ENCODE measurements around the gene C2CD2. TPM values are rescaled to one million over a fixed set of nuclear protein-coding genes. Genes with fewer than 3 reads are reported as not detected.
"Not testable (repeated sequence)": the region's sequence is repeated elsewhere in the genome, so short reads cannot be mapped to it uniquely, and the experiment has no call there.

C2CD2 gene
- total RNA-seq, 2 donors from 2014 or later: 27.3 to 30.5 TPM

- DNase-seq (ENCODE audit: low spot score): no peak
- no peaks in the 10 kb centered on the region for H3K4me1 ChIP-seq (replicated peaks)
- no peaks in the 10 kb centered on the region for H3K9me3 ChIP-seq
- 93% methylated on average over 4 of the region's 4 CpGs for WGBS
- no peak overlapping the region for H3K27ac ChIP-seq
- H3K4me3 ChIP-seq: no peak overlapping the region
- intact Hi-C loops (cut with DNase I): no loop called here
- no peaks in the 10 kb centered on the region for H3K27me3 ChIP-seq (replicated peaks; ENCODE audit: insufficient read depth)
- TF ChIP-seq CTCF (IDR thresholded peaks at IDR 0.05) (no peak), POLR2A (IDR thresholded peaks at IDR 0.05) (no peak), POLR2AphosphoS5 (IDR thresholded peaks at IDR 0.05) (no peak)
- H3K36me3 ChIP-seq: no peaks in the 10 kb centered on the region
These were observed 47.1 kb upstream of the C2CD2 start for GRCh38 chr21:42000908-42001307.

GRCh38 chr21:41997657-41998056 is 43.8 kb upstream of the C2CD2 start:
- intact Hi-C loops (cut with DNase I): no loop called here
- no peaks in the 10 kb centered on the region for H3K27me3 ChIP-seq (replicated peaks; ENCODE audit: insufficient read depth)
- H3K4me1 ChIP-seq (replicated peaks): no peaks in the 10 kb centered on the region
- no peak overlapping the region for H3K4me3 ChIP-seq
- 95% methylated on average over 1 of the region's 1 CpG for WGBS
- H3K27ac ChIP-seq: no peak overlapping the region
- H3K36me3 ChIP-seq: no peaks in the 10 kb centered on the region
- no peaks in the 10 kb centered on the region for H3K9me3 ChIP-seq
- no peak for DNase-seq (ENCODE audit: low spot score)
- TF ChIP-seq POLR2AphosphoS5 (IDR thresholded peaks at IDR 0.05) (no peak), CTCF (IDR thresholded peaks at IDR 0.05) (no peak), POLR2A (IDR thresholded peaks at IDR 0.05) (no peak)

GRCh38 chr21:41995577-41995976 is 41.8 kb upstream of the C2CD2 start:
- intact Hi-C loops (cut with DNase I): no loop called here
- no peaks in the 10 kb centered on the region for H3K27me3 ChIP-seq (replicated peaks; ENCODE audit: insufficient read depth)
- 99% methylated on average over 3 of the region's 3 CpGs for WGBS
- H3K4me1 ChIP-seq (replicated peaks): no peaks in the 10 kb centered on the region
- H3K9me3 ChIP-seq: no peaks in the 10 kb centered on the region
- H3K36me3 ChIP-seq: no peaks in the 10 kb centered on the region
- no peak overlapping the region for H3K4me3 ChIP-seq
- DNase-seq (ENCODE audit: low spot score): no peak
- H3K27ac ChIP-seq: no peak overlapping the region
- TF ChIP-seq POLR2AphosphoS5 (IDR thresholded peaks at IDR 0.05) (no peak), POLR2A (IDR thresholded peaks at IDR 0.05) (no peak), CTCF (IDR thresholded peaks at IDR 0.05) (no peak)

GRCh38 chr21:41994613-41995012 is 40.8 kb upstream of the C2CD2 start:
- intact Hi-C loops (cut with DNase I); H3K4me1 ChIP-seq (replicated peaks); H3K36me3 ChIP-seq; H3K27me3 ChIP-seq (replicated peaks; ENCODE audit: insufficient read depth); H3K4me3 ChIP-seq; H3K9me3 ChIP-seq; H3K27ac ChIP-seq; DNase-seq (ENCODE audit: low spot score): not testable (repeated sequence)
- WGBS: 98% methylated on average over 5 of the region's 5 CpGs

- Histone ChIP-seq H3K36me3 (no peaks in the 10 kb centered on the region), H3K27ac (no peak overlapping the region)
- intact Hi-C loops (cut with DNase I): no loop called here
These were observed 39.9 kb upstream of the C2CD2 start for GRCh38 chr21:41993744-41994143.

More at GRCh38 chr21:41993744-41994143, 39.9 kb upstream of the C2CD2 start:
- no peak for DNase-seq (ENCODE audit: low spot score)
- Histone ChIP-seq H3K4me1 (replicated peaks) (no peaks in the 10 kb centered on the region), H3K27me3 (replicated peaks; ENCODE audit: insufficient read depth) (no peaks in the 10 kb centered on the region), H3K9me3 (no peaks in the 10 kb centered on the region), H3K4me3 (no peak overlapping the region)
- TF ChIP-seq POLR2A (IDR thresholded peaks at IDR 0.05) (no peak), CTCF (IDR thresholded peaks at IDR 0.05) (no peak), POLR2AphosphoS5 (IDR thresholded peaks at IDR 0.05) (peak; percentile 18)
- 66% methylated on average over 6 of the region's 6 CpGs for WGBS

All from prostate gland (tissue), 2 donors.